GM21367 (cell line): Measurements from ENCODE around the gene NAGPA.
A peak's percentile ranks its signal among the peaks of the same experiment; 100 is the strongest.

Source experiments
- ATAC-seq: cut with Tn5 transposase; IDR thresholded peaks from one replicate; pipeline ENCODE4 v1.9.1; 2021; ENCODE audit not compliant: unreplicated experiment

The NAGPA gene

DNA sequence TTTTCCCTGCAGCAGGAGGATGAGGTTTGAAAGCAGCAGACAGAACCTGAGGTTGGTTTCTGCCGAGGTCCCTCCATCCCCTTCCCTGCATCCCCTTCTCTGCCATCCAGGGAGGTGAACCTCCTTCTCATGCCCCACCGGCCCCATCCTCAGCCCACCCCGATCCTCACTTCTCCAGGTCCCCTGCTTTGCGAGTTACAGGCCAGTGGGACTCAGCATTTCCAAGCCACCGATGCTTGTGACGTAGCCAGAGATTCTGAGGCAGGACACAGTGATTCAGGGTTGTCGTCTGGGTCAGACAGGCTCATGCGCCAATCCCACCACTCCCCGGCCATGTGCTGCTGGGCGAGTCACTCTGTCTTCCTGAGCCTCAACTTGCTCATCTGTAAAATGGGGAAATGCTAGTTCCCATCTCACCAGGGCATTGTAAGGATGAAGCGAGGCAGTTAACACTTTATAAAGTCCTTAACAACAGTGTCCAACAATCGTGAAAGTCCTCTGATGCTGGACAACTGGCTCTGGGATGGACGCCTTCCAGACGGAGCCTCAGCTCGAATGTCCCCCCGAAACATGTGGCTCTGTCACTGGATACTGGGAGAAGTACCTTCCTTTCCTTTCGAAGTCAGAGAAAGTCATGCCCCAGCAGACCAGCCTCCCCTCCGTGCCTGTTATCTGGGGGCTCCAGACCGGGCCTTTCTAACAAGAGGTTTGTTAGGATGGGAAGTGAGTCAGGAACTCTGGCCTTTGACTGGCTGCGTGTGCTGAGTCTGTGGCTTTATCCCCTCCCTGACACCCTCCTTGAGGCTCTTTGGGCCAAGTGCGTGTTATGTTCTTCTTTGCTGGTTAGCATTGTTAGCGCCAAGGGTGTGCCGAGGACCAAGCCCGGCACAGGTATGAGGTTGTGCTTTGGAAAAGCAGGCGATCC, 53.7 kb downstream of the NAGPA start:
- ATAC-seq = no peak

- ATAC-seq = no peak
These were observed 54.6 kb downstream of the NAGPA start for GRCh38 chr16:4979164-4979563.

DNA sequence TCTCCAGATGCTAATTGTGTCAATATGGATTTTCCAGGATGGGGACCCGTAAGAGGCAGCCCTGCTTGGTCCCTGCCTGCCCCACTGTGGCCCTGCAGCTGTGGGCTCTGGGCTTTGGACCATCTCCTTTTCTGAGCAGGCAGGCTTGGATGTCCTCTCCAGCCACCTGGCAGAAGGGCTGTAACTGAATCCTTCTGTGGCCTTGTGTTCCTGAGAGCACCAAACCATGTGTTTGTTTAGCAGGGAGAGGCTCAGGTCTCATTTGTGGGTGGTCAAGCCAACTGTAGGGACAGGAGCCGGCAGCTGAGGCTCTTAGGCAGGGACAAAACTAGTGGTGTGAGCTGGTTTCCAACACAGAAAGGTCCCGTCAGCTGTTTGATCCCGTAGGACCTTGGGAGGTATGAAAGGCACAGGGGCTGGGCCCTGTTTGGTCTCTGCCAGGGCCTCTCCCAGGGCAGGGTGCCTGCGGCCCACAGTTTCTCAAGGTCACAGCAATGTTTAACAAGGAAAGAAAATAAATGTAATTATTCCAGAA, 57.1 kb downstream of the NAGPA start:
- ATAC-seq = no peak

DNA sequence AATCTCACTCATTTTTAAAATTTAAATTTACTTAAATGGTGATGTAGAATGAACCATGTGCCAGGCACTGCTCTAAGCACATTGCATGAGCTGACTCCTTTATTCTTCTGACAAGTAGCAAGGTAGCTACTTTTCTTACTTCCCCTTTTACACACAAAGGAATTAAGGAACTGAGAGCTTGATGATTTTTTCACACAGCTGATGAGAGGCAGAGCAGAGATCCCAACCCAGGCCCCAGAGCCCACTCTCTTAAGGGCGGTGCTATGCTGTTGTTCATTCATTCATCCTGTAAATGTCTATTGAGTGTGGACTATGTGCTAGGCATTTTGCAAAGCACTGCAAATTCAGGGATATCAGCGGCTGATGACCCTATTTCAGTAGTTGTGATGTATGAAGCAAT, 57.7 kb downstream of the NAGPA start:
- peak; percentile 95 for ATAC-seq
